Spleen (tissue), 7 donors: ENCODE results near the gene GET3.

Experiments used
- POLR2A ChIP-seq, 3 donors: fragments of 450-650 bp; IDR thresholded peaks; one replicate each; pipeline ENCODE4 v1.5.1; 2017; ENCODE audit warnings: antibody characterized with exemption in 3 of 3, mild to moderate bottlenecking in 1 of 3
- TF ChIP-seq, protein P1 (sequence below), 11 experiments: fragments of 200-600 bp in 7 of 11; fragments of 450-650 bp in 4 of 11; sonication (generic) in 4 of 11; IDR thresholded peaks in 8 of 11; conservative IDR thresholded peaks in 3 of 11; 1 replicate in 7 of 11; 2 replicates in 4 of 11; pipeline versions ENCODE4 v1.4.0 to v1.8.0; 2016 to 2021; ENCODE audit warnings: antibody characterized with exemption in 11 of 11, inconsistent platforms in 4 of 11, mild to moderate bottlenecking in 1 of 11
- donor health status: DM: no; HTN: no; CAD: no; lungs with moderate emphysema.
- donor health status: DM: no; HTN: no; CAD: no.
- donor health status: DM: no; HTN: no; CAD: no.

DNA sequence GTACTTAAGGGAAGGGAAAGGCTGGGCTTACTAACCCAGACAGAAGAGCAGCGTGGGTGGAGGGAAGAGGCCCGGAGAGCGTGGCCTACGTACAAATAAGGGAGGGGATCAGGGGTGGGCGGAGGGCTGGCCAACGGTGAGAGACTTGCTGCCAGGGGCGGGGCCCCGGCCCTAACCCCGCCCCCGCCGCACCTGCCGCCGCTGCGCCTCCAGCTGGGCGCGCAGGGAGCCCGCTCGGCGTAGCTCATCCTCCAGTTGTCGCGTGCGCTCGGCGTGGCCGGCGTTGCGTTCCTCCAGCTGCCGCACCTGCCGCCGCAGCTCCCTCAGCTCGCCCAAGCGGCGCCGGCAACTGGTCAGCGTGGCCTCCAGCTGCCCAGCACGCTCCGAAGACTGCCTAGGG is 32.4 kb downstream of the GET3 start:
- no peak for TF ChIP-seq POLR2A (IDR thresholded peaks at IDR 0.05)
- TF ChIP-seq, protein P1, sequence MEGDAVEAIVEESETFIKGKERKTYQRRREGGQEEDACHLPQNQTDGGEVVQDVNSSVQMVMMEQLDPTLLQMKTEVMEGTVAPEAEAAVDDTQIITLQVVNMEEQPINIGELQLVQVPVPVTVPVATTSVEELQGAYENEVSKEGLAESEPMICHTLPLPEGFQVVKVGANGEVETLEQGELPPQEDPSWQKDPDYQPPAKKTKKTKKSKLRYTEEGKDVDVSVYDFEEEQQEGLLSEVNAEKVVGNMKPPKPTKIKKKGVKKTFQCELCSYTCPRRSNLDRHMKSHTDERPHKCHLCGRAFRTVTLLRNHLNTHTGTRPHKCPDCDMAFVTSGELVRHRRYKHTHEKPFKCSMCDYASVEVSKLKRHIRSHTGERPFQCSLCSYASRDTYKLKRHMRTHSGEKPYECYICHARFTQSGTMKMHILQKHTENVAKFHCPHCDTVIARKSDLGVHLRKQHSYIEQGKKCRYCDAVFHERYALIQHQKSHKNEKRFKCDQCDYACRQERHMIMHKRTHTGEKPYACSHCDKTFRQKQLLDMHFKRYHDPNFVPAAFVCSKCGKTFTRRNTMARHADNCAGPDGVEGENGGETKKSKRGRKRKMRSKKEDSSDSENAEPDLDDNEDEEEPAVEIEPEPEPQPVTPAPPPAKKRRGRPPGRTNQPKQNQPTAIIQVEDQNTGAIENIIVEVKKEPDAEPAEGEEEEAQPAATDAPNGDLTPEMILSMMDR (IDR thresholded peaks at IDR 0.05 in 8 of 11, conservative IDR thresholded peaks at IDR 0.05 in 3 of 11), result no peak
